GM21447 (cell line): ENCODE measurements around the gene TAOK1.
"Not testable (repeated sequence)": the region's sequence is repeated elsewhere in the genome, so short reads cannot be mapped to it uniquely, and the experiment has no call there.

Experiments
- ATAC-seq: cut with Tn5 transposase; IDR thresholded peaks from one replicate; pipeline ENCODE4 v1.9.1; 2021; ENCODE audit not compliant: unreplicated experiment

TAOK1 gene

GRCh38 chr17:29443041-29443739 lies 53.0 kb downstream of the TAOK1 start:
- ATAC-seq = no peak

- ATAC-seq = no peak
These were observed 54.4 kb downstream of the TAOK1 start for GRCh38 chr17:29444589-29444988.

- ATAC-seq = no peak
These were observed 55.7 kb downstream of the TAOK1 start for GRCh38 chr17:29445844-29446243.

- ATAC-seq = no peak
These were observed 59.9 kb downstream of the TAOK1 start for GRCh38 chr17:29449865-29450671.

- no peak for ATAC-seq
These were observed 61.1 kb downstream of the TAOK1 start for GRCh38 chr17:29451121-29451742.

GRCh38 chr17:29458066-29458465 lies 67.9 kb downstream of the TAOK1 start:
- ATAC-seq = no peak

GRCh38 chr17:29461483-29462206 lies 71.5 kb downstream of the TAOK1 start:
- ATAC-seq = no peak

GRCh38 chr17:29469276-29469675 lies 79.1 kb downstream of the TAOK1 start:
- ATAC-seq = no peak

GRCh38 chr17:29473437-29473836 lies 83.3 kb downstream of the TAOK1 start:
- not testable (repeated sequence) for ATAC-seq

- ATAC-seq = no peak
These were observed 84.1 kb downstream of the TAOK1 start for GRCh38 chr17:29474297-29474696.

GRCh38 chr17:29475891-29476290 lies 85.7 kb downstream of the TAOK1 start:
- no peak for ATAC-seq

GRCh38 chr17:29480249-29480928 lies 90.2 kb downstream of the TAOK1 start:
- not testable (repeated sequence) for ATAC-seq

- no peak for ATAC-seq
These were observed 93.3 kb downstream of the TAOK1 start for GRCh38 chr17:29483503-29483902.

GRCh38 chr17:29495011-29495410 lies 104.8 kb downstream of the TAOK1 start:
- ATAC-seq = no peak

- ATAC-seq = no peak
These were observed 114.5 kb downstream of the TAOK1 start for GRCh38 chr17:29504711-29505110.

- ATAC-seq = no peak
These were observed 115.7 kb downstream of the TAOK1 start for GRCh38 chr17:29505836-29506235.

- ATAC-seq = no peak
These were observed 120.8 kb downstream of the TAOK1 start for GRCh38 chr17:29510953-29511352.

- ATAC-seq = no peak
These were observed 124.6 kb downstream of the TAOK1 start for GRCh38 chr17:29514792-29515191.

- ATAC-seq = no peak
These were observed 128.2 kb downstream of the TAOK1 start for GRCh38 chr17:29518359-29518758.

- ATAC-seq = no peak
These were observed 134.5 kb downstream of the TAOK1 start for GRCh38 chr17:29524692-29525091.

GRCh38 chr17:29526322-29526721 lies 136.2 kb downstream of the TAOK1 start:
- ATAC-seq = no peak
